Esophagus squamous epithelium (tissue), 4 donors: ENCODE measurements around the gene HMCN2.

ENCODE experiments used
- POLR2A ChIP-seq, 4 donors: fragments of 450-650 bp; IDR thresholded peaks; one replicate each; pipeline ENCODE4 v1.6.1; 2017; ENCODE audit warnings: antibody characterized with exemption in 4 of 4, mild to moderate bottlenecking in 4 of 4, moderate library complexity in 3 of 4
- TF ChIP-seq, protein P1 (sequence below), 6 experiments: fragments of 450-650 bp in 4 of 6; fragments of 200-600 bp in 2 of 6; sonication (generic) in 2 of 6; IDR thresholded peaks; one replicate each; pipeline ENCODE4 v1.5.1; 2016 to 2019; ENCODE audit warnings: antibody characterized with exemption in 6 of 6, mild to moderate bottlenecking in 4 of 6, moderate library complexity in 4 of 6

GRCh38 chr9:130237763-130238524, 27.6 kb upstream of the HMCN2 start:
- TF ChIP-seq, protein P1, sequence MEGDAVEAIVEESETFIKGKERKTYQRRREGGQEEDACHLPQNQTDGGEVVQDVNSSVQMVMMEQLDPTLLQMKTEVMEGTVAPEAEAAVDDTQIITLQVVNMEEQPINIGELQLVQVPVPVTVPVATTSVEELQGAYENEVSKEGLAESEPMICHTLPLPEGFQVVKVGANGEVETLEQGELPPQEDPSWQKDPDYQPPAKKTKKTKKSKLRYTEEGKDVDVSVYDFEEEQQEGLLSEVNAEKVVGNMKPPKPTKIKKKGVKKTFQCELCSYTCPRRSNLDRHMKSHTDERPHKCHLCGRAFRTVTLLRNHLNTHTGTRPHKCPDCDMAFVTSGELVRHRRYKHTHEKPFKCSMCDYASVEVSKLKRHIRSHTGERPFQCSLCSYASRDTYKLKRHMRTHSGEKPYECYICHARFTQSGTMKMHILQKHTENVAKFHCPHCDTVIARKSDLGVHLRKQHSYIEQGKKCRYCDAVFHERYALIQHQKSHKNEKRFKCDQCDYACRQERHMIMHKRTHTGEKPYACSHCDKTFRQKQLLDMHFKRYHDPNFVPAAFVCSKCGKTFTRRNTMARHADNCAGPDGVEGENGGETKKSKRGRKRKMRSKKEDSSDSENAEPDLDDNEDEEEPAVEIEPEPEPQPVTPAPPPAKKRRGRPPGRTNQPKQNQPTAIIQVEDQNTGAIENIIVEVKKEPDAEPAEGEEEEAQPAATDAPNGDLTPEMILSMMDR (IDR thresholded peaks at IDR 0.05), result no peak
- no peak for TF ChIP-seq POLR2A (IDR thresholded peaks at IDR 0.05)
